ENCODE measurements around the gene SLC9C2.
A peak's percentile ranks its signal among the peaks of the same experiment; 100 is the strongest.
"Not testable (repeated sequence)": the region's sequence is repeated elsewhere in the genome, so short reads cannot be mapped to it uniquely, and the experiment has no call there.

SLC9C2 gene

DNA sequence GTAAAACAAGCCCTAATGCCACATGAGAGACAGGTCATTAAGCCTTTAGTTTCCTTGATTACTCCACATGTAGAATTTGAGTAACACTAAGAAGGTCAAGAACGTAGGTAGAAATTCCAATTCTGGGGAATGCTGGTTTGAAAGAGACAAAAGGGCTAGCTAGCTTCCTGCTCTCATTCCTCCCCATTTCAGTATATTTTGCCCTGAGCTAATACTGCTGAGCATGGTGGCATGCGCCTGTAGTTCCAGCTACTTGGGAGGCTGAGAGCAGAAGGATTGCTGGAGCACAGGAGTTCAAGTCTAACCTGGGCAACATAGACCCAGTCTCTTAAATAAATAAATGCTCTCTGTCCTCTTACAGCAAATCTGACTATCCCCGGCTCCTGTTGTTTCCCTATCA is 112.9 kb downstream of the SLC9C2 start:
- DNase-seq (ENCODE audit: extremely low read depth in 1 of 2, low read depth in 1 of 2) = no peak

DNA sequence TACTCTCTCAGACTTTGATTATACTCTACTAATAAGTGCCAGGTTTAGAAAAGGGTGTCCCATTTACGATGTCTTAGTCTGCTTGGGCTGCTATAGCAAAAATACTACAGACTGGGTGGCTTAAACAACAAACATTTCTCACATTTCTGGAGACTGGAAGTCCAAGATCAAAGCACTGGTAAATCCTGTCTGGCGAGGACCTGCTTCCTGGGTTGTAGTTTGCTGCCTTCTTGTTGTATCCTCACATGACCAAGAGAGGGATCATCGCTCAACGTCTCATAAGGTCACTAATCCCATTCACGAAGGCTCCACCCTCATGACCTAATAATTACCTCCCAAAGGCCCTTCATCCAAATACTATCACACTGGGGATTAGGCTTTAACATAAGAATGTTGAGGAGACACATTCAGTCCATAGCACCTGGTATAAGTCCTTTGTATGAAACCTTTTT is 113.7 kb downstream of the SLC9C2 start:
- no peak for DNase-seq (ENCODE audit: extremely low read depth in 1 of 2, low read depth in 1 of 2)

DNA sequence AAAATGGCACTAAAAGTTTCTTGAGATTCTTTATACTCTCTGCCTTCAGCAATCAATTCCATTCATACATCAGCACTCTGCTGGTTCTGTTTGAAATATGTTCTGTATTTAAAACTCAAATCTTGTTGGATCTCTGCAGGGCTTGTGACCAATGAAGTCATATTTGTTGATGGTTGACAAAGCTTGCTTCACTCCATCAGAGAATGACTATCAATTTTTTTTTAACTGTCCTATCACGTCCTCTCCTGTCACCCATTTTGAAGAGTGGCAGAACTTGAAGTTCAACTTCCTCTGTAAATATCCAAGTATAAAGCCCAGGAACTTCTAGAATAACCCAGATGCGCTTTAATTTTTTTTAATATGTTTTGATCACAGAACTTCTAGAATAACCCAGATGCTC is 114.9 kb downstream of the SLC9C2 start:
- no peak for DNase-seq (ENCODE audit: extremely low read depth in 1 of 2, low read depth in 1 of 2)

GRCh38 chr1:173485401-173485800 is 117.5 kb downstream of the SLC9C2 start:
- no peak for DNase-seq (ENCODE audit: extremely low read depth in 1 of 2, low read depth in 1 of 2)

DNA sequence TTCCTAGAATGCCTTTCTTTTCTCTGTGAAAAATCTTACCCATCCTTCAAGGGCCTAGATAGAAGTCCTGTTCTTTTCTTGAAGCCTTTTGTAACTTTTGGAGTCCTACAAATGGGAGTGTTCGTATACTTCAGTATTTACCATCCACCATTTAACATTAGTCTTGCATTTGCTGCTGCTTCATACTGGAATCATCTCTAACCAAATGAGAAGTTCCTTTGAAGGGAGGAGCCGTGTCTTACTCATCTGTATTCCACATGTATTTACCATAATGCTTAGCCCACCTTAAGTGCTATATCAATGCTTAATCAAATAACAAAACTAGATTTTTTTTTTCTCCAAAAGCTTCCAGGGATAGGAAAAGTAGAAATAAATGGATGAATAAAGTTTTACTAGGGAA is 118.6 kb downstream of the SLC9C2 start:
- no peak for DNase-seq (ENCODE audit: extremely low read depth in 1 of 2, low read depth in 1 of 2)

DNA sequence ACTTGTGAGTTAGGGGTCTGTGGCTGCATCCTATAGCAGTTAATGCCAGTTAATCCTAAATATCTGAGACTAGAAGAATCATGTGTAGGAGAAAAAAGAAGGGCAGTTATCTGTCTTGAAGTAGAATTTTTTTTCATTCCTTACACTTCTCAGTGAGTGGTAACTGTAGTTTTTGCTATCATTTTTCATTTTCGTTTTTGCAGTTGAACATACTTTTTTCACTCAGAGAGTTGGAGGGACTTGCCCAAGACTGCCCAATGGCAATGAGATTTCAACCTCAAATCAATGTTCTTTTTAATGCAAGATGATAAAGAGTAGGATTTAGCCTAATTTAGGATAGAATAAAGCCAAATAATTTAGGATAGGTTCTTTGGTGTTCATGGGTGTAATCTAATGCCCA is 120.2 kb downstream of the SLC9C2 start:
- no peak for DNase-seq (ENCODE audit: extremely low read depth in 1 of 2, low read depth in 1 of 2)

DNA sequence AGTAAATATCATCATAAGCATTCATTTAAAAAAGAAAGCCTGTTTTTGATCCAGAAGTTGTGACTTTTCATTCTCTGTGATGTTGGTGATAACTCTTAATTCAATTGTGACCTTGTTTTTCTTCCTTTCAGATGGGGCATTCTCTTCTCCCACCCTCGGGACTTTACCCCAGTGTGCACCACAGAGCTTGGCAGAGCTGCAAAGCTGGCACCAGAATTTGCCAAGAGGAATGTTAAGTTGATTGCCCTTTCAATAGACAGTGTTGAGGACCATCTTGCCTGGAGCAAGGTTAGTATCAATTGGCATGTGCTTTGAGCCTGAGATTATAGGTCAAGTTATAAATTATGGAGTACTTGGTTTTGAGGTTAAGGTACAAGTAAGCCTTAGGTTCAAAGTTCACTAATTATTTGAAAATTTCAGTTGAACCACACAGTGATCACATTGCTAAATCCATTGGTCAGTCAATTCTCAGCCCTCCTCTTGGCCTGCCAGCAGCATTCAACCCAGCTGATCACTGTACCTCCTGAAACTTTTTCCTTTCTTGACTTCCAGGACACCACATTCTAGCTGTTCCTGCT is 121.6 kb downstream of the SLC9C2 start:
- no peak for DNase-seq (ENCODE audit: extremely low read depth in 1 of 2, low read depth in 1 of 2)

- no peak for DNase-seq (ENCODE audit: extremely low read depth in 1 of 2, low read depth in 1 of 2)
Measured at GRCh38 chr1:173479649-173480048, 123.2 kb downstream of the SLC9C2 start.

GRCh38 chr1:173478094-173478674 is 124.7 kb downstream of the SLC9C2 start:
- no peak for DNase-seq (ENCODE audit: extremely low read depth in 1 of 2, low read depth in 1 of 2)

- peak in 1 of 2 donors; percentile 79 for DNase-seq (ENCODE audit: extremely low read depth in 1 of 2, low read depth in 1 of 2)
Measured at GRCh38 chr1:173477286-173478093, 125.4 kb downstream of the SLC9C2 start, which contains the start of gene PRDX6. TSS of gene PRDX6 (plus strand) at chr1:173477335. CDS start at chr1:173477398, 63 bp downstream.

- DNase-seq (ENCODE audit: extremely low read depth in 1 of 2, low read depth in 1 of 2) = peak; percentile 60 to 78
Measured at GRCh38 chr1:173476665-173477285, 126.1 kb downstream of the SLC9C2 start.

DNA sequence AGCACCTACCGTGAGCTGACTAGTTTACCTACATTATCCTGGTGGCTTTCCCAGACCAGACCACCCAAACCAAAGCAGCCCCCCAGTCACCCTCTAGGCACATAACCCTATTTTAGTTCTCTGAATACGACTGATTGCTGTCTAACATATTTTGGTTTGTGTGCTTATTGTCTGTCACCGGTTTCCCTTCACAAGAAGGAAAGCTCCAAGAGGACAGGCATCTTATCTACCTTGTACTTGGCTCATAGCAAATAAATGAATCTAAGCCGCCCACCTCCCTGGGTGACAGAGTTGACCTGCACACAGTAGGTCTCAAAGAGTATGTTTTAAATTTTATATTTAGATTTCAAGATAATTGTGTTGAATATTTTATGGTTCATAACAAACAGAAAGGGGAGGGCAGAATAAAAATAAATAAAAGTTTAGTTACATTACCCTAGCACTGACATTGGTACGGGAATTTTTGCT is 126.6 kb downstream of the SLC9C2 start:
- no peak for DNase-seq (ENCODE audit: extremely low read depth in 1 of 2, low read depth in 1 of 2)

- peak in 1 of 2 donors; percentile 20 for DNase-seq (ENCODE audit: extremely low read depth in 1 of 2, low read depth in 1 of 2)
Measured at GRCh38 chr1:173475564-173476196, 127.2 kb downstream of the SLC9C2 start.

- not testable (repeated sequence) for DNase-seq (ENCODE audit: extremely low read depth in 1 of 2, low read depth in 1 of 2)
Measured at GRCh38 chr1:173474780-173475421, 128.0 kb downstream of the SLC9C2 start.

- no peak for DNase-seq (ENCODE audit: extremely low read depth in 1 of 2, low read depth in 1 of 2)
Measured at GRCh38 chr1:173474097-173474779, 128.6 kb downstream of the SLC9C2 start.

DNA sequence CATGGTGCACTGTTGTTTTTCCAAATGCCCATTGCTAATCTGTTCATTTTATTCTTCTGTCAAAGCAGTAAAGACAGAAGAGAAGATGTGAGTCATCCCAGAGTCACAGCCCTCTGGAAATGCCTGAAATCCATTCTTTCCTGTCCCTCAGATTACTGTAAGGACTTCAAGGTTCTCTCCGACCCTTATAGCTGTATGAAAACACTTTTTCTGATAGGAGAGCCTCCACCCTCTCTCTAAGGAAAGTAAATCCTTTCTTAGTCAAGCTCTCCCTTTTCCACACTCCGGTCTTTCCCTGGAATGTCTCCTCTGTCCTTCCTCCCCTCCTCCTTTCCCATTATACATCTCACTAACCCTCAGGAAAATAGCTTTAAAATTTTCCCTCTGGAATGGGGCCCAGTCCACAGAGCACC is 129.3 kb downstream of the SLC9C2 start:
- no peak for DNase-seq (ENCODE audit: extremely low read depth in 1 of 2, low read depth in 1 of 2)

DNA sequence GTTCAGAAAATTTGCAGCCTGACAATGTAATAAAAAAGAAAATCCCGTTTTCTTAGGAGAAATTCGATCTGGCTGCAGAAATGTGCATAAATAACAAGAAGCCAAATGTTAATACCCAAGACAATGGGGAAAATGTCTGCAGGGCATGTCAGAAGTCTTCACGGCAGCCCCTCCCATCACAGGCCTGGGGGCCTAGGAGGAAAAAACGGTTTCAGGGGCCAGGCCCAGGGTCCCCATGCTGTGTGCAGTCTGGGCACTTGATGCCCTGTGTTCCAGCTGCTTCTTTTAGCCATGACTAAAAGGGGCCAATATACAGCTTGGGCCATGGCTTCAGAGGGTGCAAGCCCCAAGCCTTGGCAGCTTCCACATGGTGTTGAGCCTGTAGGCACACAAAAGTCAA is 132.3 kb downstream of the SLC9C2 start:
- DNase-seq (ENCODE audit: extremely low read depth in 1 of 2, low read depth in 1 of 2) = no peak

DNA sequence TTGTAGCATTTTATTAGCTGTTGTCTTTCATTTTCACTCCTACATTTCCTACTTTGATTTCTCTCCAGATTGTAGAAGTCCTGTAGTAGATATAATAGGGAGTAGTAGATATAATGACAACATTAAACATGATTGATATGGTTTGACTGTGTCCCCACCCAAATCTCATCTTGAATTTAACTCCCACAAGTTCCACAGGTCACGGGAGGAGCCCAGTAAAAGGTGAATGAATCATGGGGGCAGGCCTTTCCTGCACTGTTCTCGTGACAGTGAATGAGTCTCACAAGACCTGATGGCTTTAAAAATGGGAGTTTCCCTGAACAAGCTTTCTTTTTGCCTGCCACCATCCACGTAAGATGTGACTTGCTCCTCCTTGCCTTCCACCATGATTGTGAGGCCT is 133.2 kb downstream of the SLC9C2 start:
- no peak for DNase-seq (ENCODE audit: extremely low read depth in 1 of 2, low read depth in 1 of 2)

- no peak for DNase-seq (ENCODE audit: extremely low read depth in 1 of 2, low read depth in 1 of 2)
Measured at GRCh38 chr1:173467426-173467825, 135.4 kb downstream of the SLC9C2 start.

DNA sequence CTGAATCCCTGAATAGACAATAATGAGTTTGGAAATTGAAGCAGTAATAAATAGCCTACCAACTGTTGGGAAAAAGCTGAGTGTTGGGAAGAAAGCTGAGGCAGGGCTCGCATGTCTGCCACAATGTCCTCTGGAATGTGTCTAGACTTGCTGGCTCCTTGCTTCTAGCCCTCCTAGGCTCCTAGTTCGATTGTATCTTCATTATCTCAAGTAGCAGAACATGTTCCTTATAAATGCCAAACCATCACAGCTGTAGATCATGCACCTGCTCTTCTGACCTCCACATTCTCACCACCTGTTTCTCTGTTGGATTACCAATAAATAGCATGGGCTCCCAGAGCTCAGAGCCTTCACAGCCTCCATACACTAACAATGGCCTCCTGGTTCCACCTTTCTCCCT is 138.7 kb downstream of the SLC9C2 start:
- not testable (repeated sequence) for DNase-seq (ENCODE audit: extremely low read depth in 1 of 2, low read depth in 1 of 2)

Data from stimulated activated CD8-positive, alpha-beta memory T cell treated with anti-CD3 and anti-CD28 coated beads, Interleukin-7, amount 100 ng/mL, for 48 hours (primary cell).